Gastrocnemius medialis (tissue), 4 donors: Measurements from ENCODE around the gene CTNNA2.

ENCODE experiments used
- CTCF ChIP-seq, 5 experiments: fragments of 450-650 bp in 3 of 5; fragments of 200-600 bp in 2 of 5; sonication (generic) in 2 of 5; IDR thresholded peaks in 4 of 5; conservative IDR thresholded peaks in 1 of 5; 1 replicate in 4 of 5; 2 replicates in 1 of 5; pipeline ENCODE4 v1.5.1; 2016 to 2019; ENCODE audit warnings: antibody characterized with exemption in 5 of 5, mild to moderate bottlenecking in 3 of 5, moderate library complexity in 3 of 5
- POLR2A ChIP-seq, 2 donors: fragments of 450-650 bp; IDR thresholded peaks; one replicate each; pipeline ENCODE4 v1.6.1; 2017; ENCODE audit warnings: antibody characterized with exemption in 2 of 2, mild to moderate bottlenecking in 2 of 2, moderate library complexity in 2 of 2

DNA sequence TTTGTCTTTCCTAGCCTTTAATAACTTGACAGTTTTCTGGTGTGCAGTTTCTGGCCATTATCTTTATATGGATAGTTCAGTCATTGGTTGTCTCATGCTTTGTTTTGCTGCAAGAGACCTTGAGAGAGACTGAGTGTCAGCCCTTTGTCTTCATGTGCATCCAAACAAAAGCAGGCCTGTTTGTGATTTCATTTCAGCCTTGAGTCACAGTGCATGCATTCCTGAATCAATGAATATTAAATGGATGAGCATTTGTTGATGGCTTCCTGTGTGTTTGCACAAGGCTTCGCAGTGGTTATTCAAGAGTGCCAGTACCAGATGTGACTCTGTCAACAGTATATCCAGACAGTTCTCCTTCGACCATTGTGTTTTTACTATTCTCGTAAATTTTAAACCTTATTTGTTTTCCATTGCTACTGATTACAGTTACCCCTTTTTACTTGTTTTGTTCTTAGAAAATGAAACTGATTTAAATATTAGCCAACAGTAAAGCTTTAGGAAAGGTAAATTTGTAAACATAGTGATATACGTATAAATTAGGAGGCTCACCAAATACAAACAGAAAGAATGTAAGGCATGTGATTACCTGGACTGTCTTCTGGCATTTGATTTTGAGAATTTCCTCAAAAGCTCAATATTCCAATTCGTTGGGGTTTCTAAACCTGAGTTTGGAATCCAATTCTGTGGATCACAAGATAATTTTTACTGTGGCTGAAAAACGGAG lies 319.8 kb downstream of the CTNNA2 start:
- no peak for TF ChIP-seq CTCF (IDR thresholded peaks at IDR 0.05 in 4 of 5, conservative IDR thresholded peaks at IDR 0.05 in 1 of 5)
- no peak for TF ChIP-seq POLR2A (IDR thresholded peaks at IDR 0.05)
